ENCODE data around the gene CDADC1. TPM values are rescaled to one million over a fixed set of nuclear protein-coding genes. Genes with fewer than 3 reads are reported as not detected.

Gene CDADC1
- total and polyA plus RNA-seq, 5 experiments from 2014 or later: 7.8 to 13.3 (median 8.9) TPM

DNA sequence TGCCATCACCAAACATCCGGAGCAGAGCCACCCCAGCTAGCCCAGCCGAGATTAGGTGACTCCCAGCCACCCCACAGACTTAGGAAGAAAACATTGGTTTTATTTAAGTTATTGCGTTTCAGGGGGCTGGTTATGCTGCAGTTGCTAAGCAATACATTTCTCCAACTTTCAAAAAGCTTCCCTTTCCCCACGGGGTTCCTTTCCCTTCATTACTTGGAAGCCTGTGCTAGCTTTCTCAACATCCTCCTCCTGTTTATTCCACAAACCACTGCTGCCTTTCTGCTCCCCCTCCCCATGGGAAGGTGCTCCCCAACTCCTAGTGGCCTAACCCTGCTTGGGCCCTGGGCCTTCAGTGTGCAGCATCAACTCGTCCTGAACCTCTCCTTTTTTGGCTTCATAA, 52.6 kb downstream of the CDADC1 start:
- no peaks in the 10 kb centered on the region for H3K27me3 Mint-ChIP-seq
- no peak for DNase-seq
- no peak for ATAC-seq
- peaks cover 9 to 19% (median 14%) of the 10 kb centered on the region in 4 donors for H3K4me1 Mint-ChIP-seq
- POLR2A ChIA-PET: interaction anchor here (0.6 to 1.6 kb wide), 2 partner anchors 13 to 307 kb away, joined by 6 read pairs; no protein-coding TSS in a partner anchor
- H3K27ac Mint-ChIP-seq: no peak overlapping the region
- no peak overlapping the region for H3K4me3 Mint-ChIP-seq
- peaks cover 0 to 4% (median 0%) of the 10 kb centered on the region in 3 donors for H3K36me3 Mint-ChIP-seq
- no peaks in the 10 kb centered on the region for H3K9me3 Mint-ChIP-seq

DNA sequence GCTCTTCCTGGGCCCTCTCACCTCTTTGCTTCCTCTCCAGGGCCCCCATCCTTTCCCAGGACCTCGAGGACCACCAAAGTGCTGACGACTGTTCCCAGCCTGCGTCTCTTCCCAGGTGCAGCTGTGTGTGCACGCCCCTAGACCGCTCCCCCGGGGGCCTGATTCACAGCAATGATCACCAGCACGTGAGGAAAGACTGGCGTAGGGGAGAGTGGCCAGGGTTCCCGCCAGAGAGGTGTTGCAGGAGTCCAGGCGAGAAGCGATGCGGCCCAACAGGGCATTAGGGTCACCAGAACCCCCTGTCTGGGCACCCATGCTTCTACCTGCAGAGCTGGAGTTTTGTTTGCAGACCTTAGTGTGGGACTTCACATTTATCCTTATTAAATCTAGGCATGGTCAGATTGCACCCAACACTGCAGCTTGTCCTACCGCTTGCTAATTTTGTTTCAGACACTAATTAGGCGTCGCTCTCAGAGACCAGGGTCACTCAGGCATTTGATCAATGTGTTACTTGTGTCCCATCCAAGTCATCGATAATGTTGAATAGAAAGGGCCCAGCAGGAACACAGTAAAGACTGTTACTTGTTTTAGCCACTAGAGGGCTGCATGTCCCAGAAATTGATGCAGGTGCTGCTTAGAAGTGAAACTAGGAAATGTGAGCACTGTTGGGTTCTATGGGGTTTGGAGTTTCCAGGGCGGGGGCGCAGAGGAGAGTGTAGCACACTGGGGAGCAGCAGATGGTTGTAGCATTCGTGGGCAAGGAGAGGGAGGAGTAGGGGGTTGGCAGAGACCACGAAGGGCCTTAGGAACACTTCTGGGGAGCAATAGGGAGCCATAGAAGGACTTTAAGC, 53.2 kb downstream of the CDADC1 start:
- no peaks in the 10 kb centered on the region for H3K9me3 Mint-ChIP-seq
- peaks cover 0 to 4% (median 0%) of the 10 kb centered on the region in 3 donors for H3K36me3 Mint-ChIP-seq
- H3K27me3 Mint-ChIP-seq: no peaks in the 10 kb centered on the region
- H3K4me3 Mint-ChIP-seq: peak overlapping the region; percentile 76 to 84 (median 80)
- peaks cover 9 to 19% (median 14%) of the 10 kb centered on the region in 4 donors for H3K4me1 Mint-ChIP-seq
- H3K27ac Mint-ChIP-seq: peak overlapping the region; percentile 1 to 87 (median 74)
- DNase-seq (peak; percentile 28 to 81 (median 62)), ATAC-seq (peak; percentile 96 to 99)
- POLR2A ChIA-PET: interaction anchor here (0.6 to 1.6 kb wide), 3 partner anchors 142 to 551 kb away, joined by 4 to 6 read pairs (median 6); no protein-coding TSS in a partner anchor

- peaks cover 0 to under 1% (median 0%) of the 10 kb centered on the region in 3 donors for H3K36me3 Mint-ChIP-seq
- no peaks in the 10 kb centered on the region for H3K27me3 Mint-ChIP-seq
- H3K27ac Mint-ChIP-seq: peak overlapping the region in 4 of 10 donors; percentile 13 to 70 (median 33)
- no peak for ATAC-seq
- no peaks in the 10 kb centered on the region for H3K9me3 Mint-ChIP-seq
- peaks cover 9 to 19% (median 14%) of the 10 kb centered on the region in 4 donors for H3K4me1 Mint-ChIP-seq
- POLR2A ChIA-PET: no interaction called here
- peak overlapping the region in 2 of 10 donors; percentile 9 to 19 for H3K4me3 Mint-ChIP-seq
- DNase-seq: no peak
Measured at GRCh38 chr13:49302222-49302621, 54.5 kb downstream of the CDADC1 start.

- Mint-ChIP-seq H3K9me3 (no peaks in the 10 kb centered on the region), H3K27ac (peak overlapping the region in 6 of 10 donors; percentile 9 to 70 (median 26)), H3K36me3 (no peaks in the 10 kb centered on the region), H3K4me3 (no peak overlapping the region), H3K4me1 (peaks cover 9 to 19% (median 14%) of the 10 kb centered on the region in 4 donors), H3K27me3 (no peaks in the 10 kb centered on the region)
- POLR2A ChIA-PET: no interaction called here
- ATAC-seq (no peak), DNase-seq (no peak)
Measured at GRCh38 chr13:49302817-49303216, 55.1 kb downstream of the CDADC1 start.

- DNase-seq (no peak), ATAC-seq (no peak)
- peaks cover 9 to 19% (median 14%) of the 10 kb centered on the region in 4 donors for H3K4me1 Mint-ChIP-seq
- H3K27ac Mint-ChIP-seq: no peak overlapping the region
- H3K27me3 Mint-ChIP-seq: no peaks in the 10 kb centered on the region
- POLR2A ChIA-PET: no interaction called here
- no peaks in the 10 kb centered on the region for H3K36me3 Mint-ChIP-seq
- no peaks in the 10 kb centered on the region for H3K9me3 Mint-ChIP-seq
- peak overlapping the region in 1 of 10 donors; percentile 3 for H3K4me3 Mint-ChIP-seq
Measured at GRCh38 chr13:49303533-49304252, 56.0 kb downstream of the CDADC1 start.

- H3K4me1 Mint-ChIP-seq: peaks cover 9 to 19% (median 14%) of the 10 kb centered on the region in 4 donors
- H3K27me3 Mint-ChIP-seq: no peaks in the 10 kb centered on the region
- DNase-seq: no peak
- POLR2A ChIA-PET: no interaction called here
- no peaks in the 10 kb centered on the region for H3K9me3 Mint-ChIP-seq
- H3K27ac Mint-ChIP-seq: peak overlapping the region in 1 of 10 donors; percentile 66
- ATAC-seq: no peak
- no peaks in the 10 kb centered on the region for H3K36me3 Mint-ChIP-seq
- no peak overlapping the region for H3K4me3 Mint-ChIP-seq
Measured at GRCh38 chr13:49304356-49304755, 56.6 kb downstream of the CDADC1 start.

DNA sequence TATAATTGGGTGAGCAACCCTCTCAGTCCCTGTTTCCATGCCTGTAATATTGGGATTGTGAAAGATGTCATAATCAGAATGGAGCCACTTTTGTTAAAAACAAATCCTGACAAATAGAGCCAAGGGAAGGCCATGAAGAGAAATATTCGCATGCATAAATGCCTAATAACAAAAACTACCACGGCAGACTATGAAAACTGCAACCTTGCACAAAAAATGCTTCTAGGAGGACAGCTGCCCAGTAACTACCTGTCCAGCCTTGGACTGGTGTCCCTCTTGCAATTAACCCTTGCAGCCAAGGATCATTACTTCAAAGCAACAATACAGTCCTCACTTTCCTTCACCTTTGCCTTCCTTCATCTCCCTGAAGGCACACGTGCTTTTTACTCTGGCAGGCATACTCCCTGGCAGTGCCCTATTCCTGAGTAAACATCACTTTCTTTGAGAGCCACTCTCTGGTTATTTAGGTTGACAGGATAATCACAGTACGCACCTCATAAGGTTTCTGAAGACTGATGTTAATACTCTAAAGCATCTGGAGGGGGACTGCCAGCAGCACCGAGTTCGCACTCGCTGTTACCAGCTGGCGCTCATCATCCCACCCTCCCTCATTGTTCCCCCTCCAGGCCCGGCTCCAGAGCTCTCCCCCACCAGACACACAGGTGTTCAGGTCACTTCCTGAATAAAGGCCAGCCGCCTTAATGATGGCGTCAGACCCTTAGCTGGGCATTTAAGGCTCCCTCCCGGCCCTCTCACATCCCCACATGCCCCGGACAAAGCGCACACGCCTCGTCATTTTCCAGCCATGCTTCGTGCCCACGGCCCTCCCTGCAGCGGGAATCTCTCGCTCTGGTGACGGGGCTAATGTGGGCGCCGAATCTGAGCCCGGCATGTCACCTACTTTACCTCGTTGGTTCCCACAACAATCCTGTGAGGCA, 57.3 kb downstream of the CDADC1 start:
- ATAC-seq (no peak), DNase-seq (no peak)
- H3K27ac Mint-ChIP-seq: peak overlapping the region in 1 of 10 donors; percentile 66
- H3K9me3 Mint-ChIP-seq: no peaks in the 10 kb centered on the region
- H3K36me3 Mint-ChIP-seq: peaks cover 0 to 4% (median 0%) of the 10 kb centered on the region in 3 donors
- H3K27me3 Mint-ChIP-seq: no peaks in the 10 kb centered on the region
- H3K4me1 Mint-ChIP-seq: peaks cover 9 to 19% (median 14%) of the 10 kb centered on the region in 4 donors
- POLR2A ChIA-PET: no interaction called here
- no peak overlapping the region for H3K4me3 Mint-ChIP-seq

- POLR2A ChIA-PET: no interaction called here
- Mint-ChIP-seq H3K27ac (no peak overlapping the region), H3K4me3 (no peak overlapping the region)
Measured at GRCh38 chr13:49305792-49306425, 58.2 kb downstream of the CDADC1 start.

GRCh38 chr13:49307365-49307764, 59.6 kb downstream of the CDADC1 start:
- H3K4me1 Mint-ChIP-seq: peaks cover 0 to 9% (median 6%) of the 10 kb centered on the region in 4 donors
- POLR2A ChIA-PET: no interaction called here
- ATAC-seq (no peak), DNase-seq (no peak)
- peaks cover 0 to 10% (median 0%) of the 10 kb centered on the region in 3 donors for H3K36me3 Mint-ChIP-seq
- no peaks in the 10 kb centered on the region for H3K27me3 Mint-ChIP-seq
- H3K27ac Mint-ChIP-seq: no peak overlapping the region
- no peaks in the 10 kb centered on the region for H3K9me3 Mint-ChIP-seq
- H3K4me3 Mint-ChIP-seq: no peak overlapping the region

More at GRCh38 chr13:49305792-49306425, 58.2 kb downstream of the CDADC1 start:
- peaks cover 9 to 19% (median 14%) of the 10 kb centered on the region in 4 donors for H3K4me1 Mint-ChIP-seq
- no peaks in the 10 kb centered on the region for H3K9me3 Mint-ChIP-seq
- ATAC-seq: no peak
- no peak for DNase-seq
- peaks cover 0 to 9% (median 0%) of the 10 kb centered on the region in 3 donors for H3K36me3 Mint-ChIP-seq
- H3K27me3 Mint-ChIP-seq: no peaks in the 10 kb centered on the region

DNA sequence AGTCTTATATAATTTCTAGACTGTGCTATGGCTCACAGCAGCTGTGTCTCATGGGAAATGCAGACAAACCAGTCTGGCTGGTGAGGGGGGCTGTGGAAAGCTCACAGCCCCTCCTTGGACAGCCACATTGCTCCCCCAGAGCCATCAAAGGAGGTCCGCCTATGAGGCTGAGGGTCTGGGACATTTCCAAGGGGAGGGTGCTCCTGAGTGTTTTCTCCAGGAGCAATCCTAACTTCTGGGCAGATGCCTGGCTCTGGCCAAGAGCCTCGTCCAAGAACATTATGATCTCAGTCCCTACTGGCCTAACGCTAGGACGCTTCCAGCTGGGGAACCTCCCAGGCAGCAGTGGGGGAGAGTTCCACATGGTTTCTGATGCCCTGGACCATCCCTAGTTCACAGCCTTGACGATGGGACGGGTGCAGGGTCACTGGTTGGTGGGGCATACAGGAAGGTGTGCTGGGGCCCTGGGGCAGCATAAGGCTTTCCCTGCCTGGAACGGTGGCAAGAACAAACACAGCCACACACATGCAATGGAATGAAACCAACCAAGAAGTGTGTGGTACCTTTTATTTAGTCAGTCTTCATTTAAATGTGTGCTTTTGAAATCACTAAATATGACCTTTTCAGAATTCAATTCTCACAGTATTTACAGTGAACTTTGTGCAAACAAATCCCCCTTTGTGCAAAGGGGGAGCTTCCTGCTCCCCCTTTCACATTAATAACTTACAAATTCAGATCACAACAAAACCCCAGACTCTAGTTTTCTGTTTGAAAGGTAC, 60.6 kb downstream of the CDADC1 start:
- no peak for DNase-seq

GRCh38 chr13:49308921-49309408, 61.2 kb downstream of the CDADC1 start:
- Mint-ChIP-seq H3K27me3 (no peaks in the 10 kb centered on the region), H3K36me3 (peaks cover 0 to 10% (median 0%) of the 10 kb centered on the region in 3 donors), H3K4me1 (no peaks in the 10 kb centered on the region), H3K9me3 (no peaks in the 10 kb centered on the region), H3K27ac (peak overlapping the region in 1 of 10 donors; percentile 4), H3K4me3 (no peak overlapping the region)
- POLR2A ChIA-PET: no interaction called here
- DNase-seq (no peak), ATAC-seq (no peak)

More for the DNA sequence above, 60.6 kb downstream of the CDADC1 start:
- H3K36me3 Mint-ChIP-seq: peaks cover 0 to 10% (median 0%) of the 10 kb centered on the region in 3 donors
- H3K27ac Mint-ChIP-seq: no peak overlapping the region
- POLR2A ChIA-PET: no interaction called here
- no peak overlapping the region for H3K4me3 Mint-ChIP-seq
- peaks cover 0 to 2% (median under 1%) of the 10 kb centered on the region in 4 donors for H3K4me1 Mint-ChIP-seq
- no peaks in the 10 kb centered on the region for H3K27me3 Mint-ChIP-seq
- no peaks in the 10 kb centered on the region for H3K9me3 Mint-ChIP-seq
- ATAC-seq: no peak

Data from naive thymus-derived CD8-positive, alpha-beta T cell (primary cell).